Measurements from ENCODE around the gene RHOC.
A peak's percentile ranks its signal among the peaks of the same experiment; 100 is the strongest.
"Not testable (repeated sequence)": the region's sequence is repeated elsewhere in the genome, so short reads cannot be mapped to it uniquely, and the experiment has no call there.

The RHOC gene

GRCh38 chr1:112706505-112707220, at the start of gene RHOC:
RHOC (minus strand) TSS chr1:112707127; CDS start chr1:112703799, 3,328 bp downstream.
- DNase-seq = no peak

- DNase-seq = no peak
Observed at GRCh38 chr1:112754116-112754628, 47.2 kb upstream of the RHOC start.

GRCh38 chr1:112748396-112748795, 41.5 kb upstream of the RHOC start:
- no peak for DNase-seq

GRCh38 chr1:112744009-112744578, 37.2 kb upstream of the RHOC start:
- no peak for DNase-seq

GRCh38 chr1:112743174-112744008, 36.5 kb upstream of the RHOC start:
- DNase-seq = no peak

GRCh38 chr1:112737573-112737972, 30.6 kb upstream of the RHOC start:
- DNase-seq = no peak

- no peak for DNase-seq
Observed at GRCh38 chr1:112735752-112736151, 28.8 kb upstream of the RHOC start.

GRCh38 chr1:112731451-112731850, 24.5 kb upstream of the RHOC start:
- no peak for DNase-seq

GRCh38 chr1:112729909-112730308, 23.0 kb upstream of the RHOC start:
- DNase-seq = no peak

- DNase-seq = not testable (repeated sequence)
Observed at GRCh38 chr1:112729011-112729410, 22.1 kb upstream of the RHOC start.

- not testable (repeated sequence) for DNase-seq
Observed at GRCh38 chr1:112728306-112728971, 21.5 kb upstream of the RHOC start.

GRCh38 chr1:112727716-112728115, 20.8 kb upstream of the RHOC start:
- DNase-seq = no peak

GRCh38 chr1:112724240-112724639, 17.3 kb upstream of the RHOC start:
- not testable (repeated sequence) for DNase-seq

GRCh38 chr1:112723511-112723839, 16.5 kb upstream of the RHOC start:
- DNase-seq = no peak

- DNase-seq = peak; percentile 58
Observed at GRCh38 chr1:112722601-112723510, 15.9 kb upstream of the RHOC start.

- DNase-seq = no peak
Observed at GRCh38 chr1:112721966-112722524, 15.1 kb upstream of the RHOC start.

- not testable (repeated sequence) for DNase-seq
Observed at GRCh38 chr1:112721294-112721693, 14.4 kb upstream of the RHOC start.

GRCh38 chr1:112720800-112721199, 13.9 kb upstream of the RHOC start:
- DNase-seq = no peak

- no peak for DNase-seq
Observed at GRCh38 chr1:112719706-112720105, 12.8 kb upstream of the RHOC start.

GRCh38 chr1:112718691-112719418, 11.9 kb upstream of the RHOC start:
- DNase-seq = peak; percentile 63
